AG09309 (cell line): Measurements from ENCODE around the gene GRHL3.

Source experiments
- DNase-seq: peaks from one replicate; pipeline ENCODE4 v3.0.0-alpha.2; 2010; ENCODE audit warnings: low read depth
- H3K4me3 ChIP-seq: 2 replicates; pipeline ENCODE4 v1.5.1; 2011; ENCODE audit warnings: mild to moderate bottlenecking, low read depth, low read length, moderate library complexity; ENCODE audit not compliant: control insufficient read depth
- TF ChIP-seq, protein P1 (sequence below): IDR thresholded peaks from 2 replicates; pipeline ENCODE4 v1.5.1; 2011; ENCODE audit warnings: mild to moderate bottlenecking, low read depth, low read length, inconsistent platforms; ENCODE audit not compliant: insufficient read depth, control insufficient read depth; ENCODE audit errors: missing control alignments

The GRHL3 gene

DNA sequence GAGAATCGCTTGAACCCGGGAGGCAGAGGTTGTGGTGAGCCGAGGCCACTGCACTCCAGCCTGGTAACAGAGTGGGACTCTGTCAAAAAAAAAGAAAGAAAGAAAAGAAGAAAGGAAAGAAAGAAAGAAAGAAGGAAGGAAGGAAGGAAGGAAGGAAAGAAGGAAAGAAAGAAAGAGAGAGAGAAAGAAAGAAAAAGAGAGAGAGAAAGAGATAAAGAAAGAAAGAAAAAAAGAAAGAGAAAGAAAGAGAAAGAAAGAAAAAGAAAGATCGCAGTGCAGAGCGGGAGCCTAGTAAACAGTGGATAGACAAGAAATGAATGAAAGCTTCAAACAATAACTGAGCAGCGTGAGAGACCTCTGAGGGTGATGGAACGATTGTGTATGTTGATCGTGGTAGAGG, 20.6 kb upstream of the GRHL3 start:
- no peak for DNase-seq
- no peak overlapping the region for H3K4me3 ChIP-seq
- TF ChIP-seq, protein P1, sequence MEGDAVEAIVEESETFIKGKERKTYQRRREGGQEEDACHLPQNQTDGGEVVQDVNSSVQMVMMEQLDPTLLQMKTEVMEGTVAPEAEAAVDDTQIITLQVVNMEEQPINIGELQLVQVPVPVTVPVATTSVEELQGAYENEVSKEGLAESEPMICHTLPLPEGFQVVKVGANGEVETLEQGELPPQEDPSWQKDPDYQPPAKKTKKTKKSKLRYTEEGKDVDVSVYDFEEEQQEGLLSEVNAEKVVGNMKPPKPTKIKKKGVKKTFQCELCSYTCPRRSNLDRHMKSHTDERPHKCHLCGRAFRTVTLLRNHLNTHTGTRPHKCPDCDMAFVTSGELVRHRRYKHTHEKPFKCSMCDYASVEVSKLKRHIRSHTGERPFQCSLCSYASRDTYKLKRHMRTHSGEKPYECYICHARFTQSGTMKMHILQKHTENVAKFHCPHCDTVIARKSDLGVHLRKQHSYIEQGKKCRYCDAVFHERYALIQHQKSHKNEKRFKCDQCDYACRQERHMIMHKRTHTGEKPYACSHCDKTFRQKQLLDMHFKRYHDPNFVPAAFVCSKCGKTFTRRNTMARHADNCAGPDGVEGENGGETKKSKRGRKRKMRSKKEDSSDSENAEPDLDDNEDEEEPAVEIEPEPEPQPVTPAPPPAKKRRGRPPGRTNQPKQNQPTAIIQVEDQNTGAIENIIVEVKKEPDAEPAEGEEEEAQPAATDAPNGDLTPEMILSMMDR: no peak

GRCh38 chr1:24299901-24300300, 19.3 kb upstream of the GRHL3 start:
- TF ChIP-seq, protein P1: no peak
- no peak overlapping the region for H3K4me3 ChIP-seq
- DNase-seq: no peak

DNA sequence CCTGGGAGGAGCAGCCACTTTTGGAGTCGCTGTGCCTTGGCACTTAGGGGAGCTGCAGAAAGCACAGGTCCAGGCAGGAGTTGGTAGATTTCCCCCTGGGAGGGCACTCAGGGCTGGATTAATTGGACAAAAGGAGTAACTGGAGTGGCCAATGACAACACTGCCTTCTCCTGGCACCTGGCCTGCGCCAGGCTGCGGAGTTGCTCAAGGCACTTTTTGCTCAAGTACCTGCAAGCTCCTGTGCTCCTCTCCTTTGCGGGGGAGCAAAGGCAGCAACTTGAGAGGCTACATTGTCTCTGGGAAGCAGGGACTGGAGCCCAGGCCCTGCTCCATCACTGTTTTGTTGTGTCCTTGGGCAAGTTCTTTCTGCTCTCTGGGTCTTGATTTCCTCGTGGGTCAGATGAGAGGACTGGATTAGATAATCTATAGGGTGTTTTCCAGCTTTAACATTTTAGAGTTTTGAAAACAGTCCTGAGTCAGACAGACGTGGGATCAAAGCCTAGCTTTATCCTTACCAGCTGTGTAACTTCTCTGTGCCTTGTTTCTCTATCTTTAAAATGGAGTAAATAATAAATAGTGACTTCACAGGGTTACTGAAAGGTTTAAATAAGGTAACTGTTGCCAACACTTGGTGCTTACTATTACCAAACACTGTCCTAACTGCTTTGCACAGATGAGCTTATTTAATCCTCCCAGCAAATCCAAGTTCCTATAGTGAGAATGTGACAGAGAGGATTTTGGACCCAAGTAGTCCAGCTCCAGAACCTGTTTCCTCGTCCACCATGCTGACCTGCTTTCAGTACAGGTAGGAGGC, 18.0 kb upstream of the GRHL3 start:
- TF ChIP-seq, protein P1: no peak
- DNase-seq: no peak
- H3K4me3 ChIP-seq: no peak overlapping the region

GRCh38 chr1:24301785-24302175, 17.4 kb upstream of the GRHL3 start:
- no peak for DNase-seq
- TF ChIP-seq, protein P1: no peak
- no peak overlapping the region for H3K4me3 ChIP-seq

DNA sequence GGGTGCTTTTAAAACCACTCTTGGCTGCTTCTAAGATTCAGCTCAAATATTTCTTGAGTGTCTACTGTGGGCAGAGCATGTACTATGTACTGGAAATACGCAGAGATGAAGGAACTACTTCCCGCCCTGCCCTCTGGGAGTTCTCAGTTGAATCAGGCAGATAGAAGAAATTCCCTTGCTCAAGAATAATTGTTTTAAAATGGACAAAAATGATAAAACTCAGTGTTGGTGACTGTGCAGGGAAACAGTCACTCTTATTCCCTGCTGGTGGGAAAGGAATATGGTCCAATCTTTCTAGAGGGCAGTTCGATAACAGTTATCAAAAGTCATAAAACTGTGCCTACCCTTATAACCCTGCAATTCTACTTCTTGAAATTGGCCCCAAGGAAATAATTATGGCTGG, 16.9 kb upstream of the GRHL3 start:
- H3K4me3 ChIP-seq: no peak overlapping the region
- TF ChIP-seq, protein P1: no peak
- no peak for DNase-seq

DNA sequence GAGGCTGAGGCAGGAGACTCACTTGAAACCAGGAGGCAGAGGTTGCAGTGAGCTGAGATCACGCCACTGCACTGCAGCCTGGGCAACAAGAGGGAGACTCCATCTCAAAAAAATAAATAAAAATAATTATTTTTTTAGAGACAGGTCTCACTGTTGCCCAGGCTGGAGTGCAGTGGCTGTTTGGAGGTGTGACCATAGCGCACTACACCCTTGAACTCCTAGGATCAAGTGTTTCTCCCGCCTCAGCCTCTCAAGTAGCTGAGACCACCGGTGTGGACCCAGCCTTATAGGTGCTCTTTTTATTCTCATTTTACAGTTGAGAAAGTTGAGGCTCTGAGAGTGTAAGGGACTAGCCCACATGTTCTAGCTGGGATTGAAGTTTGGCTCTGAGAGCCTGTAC, 15.6 kb upstream of the GRHL3 start:
- TF ChIP-seq, protein P1: no peak
- H3K4me3 ChIP-seq: no peak overlapping the region
- no peak for DNase-seq

- no peak for DNase-seq
- TF ChIP-seq, protein P1: no peak
- no peak overlapping the region for H3K4me3 ChIP-seq
These were observed 14.4 kb upstream of the GRHL3 start for GRCh38 chr1:24304763-24305162.
